SU-DHL-6 (cell line): ENCODE data around the gene FHAD1.

Experiments used
- EZH2phosphoT487 ChIP-seq: fragments of 200-600 bp; sonication (generic), shearing (Covaris generic); conservative IDR thresholded peaks from 2 replicates; pipeline ENCODE4 v1.6.1; 2018; ENCODE audit warnings: mild to moderate bottlenecking, antibody characterized with exemption, low read length, moderate library complexity, mixed read lengths
- TF ChIP-seq, protein P1 (sequence below): fragments of 200-600 bp; sonication (generic); IDR thresholded peaks from one replicate; pipeline ENCODE4 v1.5.1; 2017; ENCODE audit warnings: antibody characterized with exemption, mild to moderate bottlenecking, low read length, moderate library complexity; ENCODE audit not compliant: insufficient read depth, poor library complexity, severe bottlenecking

GRCh38 chr1:15441247-15441646 is 194.2 kb downstream of the FHAD1 start:
- TF ChIP-seq, protein P1, sequence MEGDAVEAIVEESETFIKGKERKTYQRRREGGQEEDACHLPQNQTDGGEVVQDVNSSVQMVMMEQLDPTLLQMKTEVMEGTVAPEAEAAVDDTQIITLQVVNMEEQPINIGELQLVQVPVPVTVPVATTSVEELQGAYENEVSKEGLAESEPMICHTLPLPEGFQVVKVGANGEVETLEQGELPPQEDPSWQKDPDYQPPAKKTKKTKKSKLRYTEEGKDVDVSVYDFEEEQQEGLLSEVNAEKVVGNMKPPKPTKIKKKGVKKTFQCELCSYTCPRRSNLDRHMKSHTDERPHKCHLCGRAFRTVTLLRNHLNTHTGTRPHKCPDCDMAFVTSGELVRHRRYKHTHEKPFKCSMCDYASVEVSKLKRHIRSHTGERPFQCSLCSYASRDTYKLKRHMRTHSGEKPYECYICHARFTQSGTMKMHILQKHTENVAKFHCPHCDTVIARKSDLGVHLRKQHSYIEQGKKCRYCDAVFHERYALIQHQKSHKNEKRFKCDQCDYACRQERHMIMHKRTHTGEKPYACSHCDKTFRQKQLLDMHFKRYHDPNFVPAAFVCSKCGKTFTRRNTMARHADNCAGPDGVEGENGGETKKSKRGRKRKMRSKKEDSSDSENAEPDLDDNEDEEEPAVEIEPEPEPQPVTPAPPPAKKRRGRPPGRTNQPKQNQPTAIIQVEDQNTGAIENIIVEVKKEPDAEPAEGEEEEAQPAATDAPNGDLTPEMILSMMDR: no peak
- no peak for TF ChIP-seq EZH2phosphoT487
